Muscle of leg (tissue), 11 donors: ENCODE measurements around the gene BRD7. TPM values are rescaled to one million over a fixed set of nuclear protein-coding genes. Genes with fewer than 3 reads are reported as not detected.

Source experiments
- DNase-seq: peaks from one replicate; pipeline ENCODE4 v3.0.0; 2013
- H3K27ac ChIP-seq: one replicate; pipeline ENCODE4 v1.5.1; 2013; ENCODE audit warnings: mild to moderate bottlenecking, low read length, control low read depth
- H3K27me3 ChIP-seq: one replicate; pipeline ENCODE4 v1.6.1; 2013; ENCODE audit warnings: low read length; ENCODE audit not compliant: control insufficient read depth, insufficient read depth
- H3K36me3 ChIP-seq: one replicate; pipeline ENCODE4 v1.6.1; 2013; ENCODE audit warnings: low read length; ENCODE audit not compliant: control insufficient read depth, insufficient read depth
- H3K4me1 ChIP-seq: one replicate; pipeline ENCODE4 v1.6.1; 2013; ENCODE audit warnings: low read length; ENCODE audit not compliant: control insufficient read depth, insufficient read depth
- H3K4me3 ChIP-seq: one replicate; pipeline ENCODE4 v1.5.1; 2013; ENCODE audit warnings: low read length, control low read depth
- H3K9me3 ChIP-seq: replicated peaks from 2 replicates; pipeline ENCODE4 v1.6.1; 2013; ENCODE audit warnings: low read depth, low read length; ENCODE audit not compliant: control insufficient read depth
- WGBS: methylation state at CpG from one replicate; pipeline ENCODE4 v1.1.5; 2013; ENCODE audit warnings: missing lambda C conversion rate; ENCODE audit not compliant: insufficient coverage; 5-methylcytosine and 5-hydroxymethylcytosine counted together
- polyA plus RNA-seq, 8 donors: library from polyadenylated mRNA; unstranded; fragments of 120-200 nt; gene quantifications; one replicate each; pipeline versions ENCODE4 v1.2.1 to v1.2.3, GENCODE V29; 2013; ENCODE audit warnings: inconsistent platforms in 1 of 8, low replicate concordance in 1 of 8; ENCODE audit not compliant: insufficient read length in 8 of 8, insufficient read depth in 1 of 8
- total RNA-seq: library from RNA; stranded (reverse); fragments of 120-200 nt; gene quantifications from one replicate; pipeline ENCODE4 v1.2.4, GENCODE V29; 2013

The BRD7 gene
- total and polyA plus RNA-seq, 9 donors = 56.7 to 76.5 (median 69.5) TPM

- Histone ChIP-seq H3K4me1 (peaks cover 2% of the 10 kb centered on the region), H3K27ac (no peak overlapping the region), H3K36me3 (peaks cover 3% of the 10 kb centered on the region), H3K9me3 (peaks cover 5% of the 10 kb centered on the region), H3K27me3 (no peaks in the 10 kb centered on the region), H3K4me3 (no peak overlapping the region)
- WGBS = 90% methylated on average over 30 of the region's 30 CpGs
- DNase-seq = no peak
Measured at GRCh38 chr16:50289950-50290764, 78.6 kb downstream of the BRD7 start.

DNA sequence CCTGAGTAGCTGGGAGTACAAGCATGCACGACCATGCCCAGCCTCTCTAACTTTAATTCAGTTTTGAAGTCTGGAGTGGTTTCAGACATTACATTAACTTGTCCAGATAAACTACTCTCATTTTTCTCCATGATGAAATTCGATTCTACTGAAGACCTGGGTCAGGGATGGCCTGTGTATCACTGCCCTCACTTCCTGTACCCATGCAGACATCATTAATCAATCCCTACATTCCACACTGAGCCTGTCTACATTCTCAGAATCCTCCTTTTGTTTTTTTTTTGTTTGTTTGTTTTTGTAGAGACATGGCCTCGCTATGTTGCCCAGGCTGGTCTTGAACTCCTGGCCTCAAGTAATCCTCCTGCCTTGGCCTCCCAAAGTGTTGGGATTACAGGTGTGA, 79.9 kb downstream of the BRD7 start:
- H3K9me3 ChIP-seq = peaks cover 5% of the 10 kb centered on the region
- DNase-seq = no peak
- H3K27ac ChIP-seq = no peak overlapping the region
- H3K36me3 ChIP-seq = no peaks in the 10 kb centered on the region
- no peaks in the 10 kb centered on the region for H3K27me3 ChIP-seq
- 92% methylated on average over 1 of the region's 3 CpGs for WGBS
- peaks cover 10% of the 10 kb centered on the region for H3K4me1 ChIP-seq
- no peak overlapping the region for H3K4me3 ChIP-seq

DNA sequence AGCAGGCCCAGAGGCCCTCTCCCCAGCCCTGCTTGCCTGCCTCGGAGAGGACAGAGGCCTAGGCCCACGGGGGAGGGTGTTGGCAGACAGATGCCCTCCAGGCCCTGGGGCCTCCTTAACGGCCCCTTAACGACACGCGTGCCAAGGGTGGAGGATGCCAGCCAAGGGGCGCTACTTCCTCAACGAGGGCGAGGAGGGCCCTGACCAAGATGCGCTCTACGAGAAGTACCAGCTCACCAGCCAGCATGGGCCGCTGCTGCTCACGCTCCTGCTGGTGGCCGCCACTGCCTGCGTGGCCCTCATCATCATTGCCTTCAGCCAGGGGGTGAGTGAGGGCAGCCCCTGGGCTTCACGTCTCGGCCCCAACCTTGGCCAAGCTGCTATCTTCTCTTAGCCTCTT, 80.8 kb downstream of the BRD7 start:
- no peaks in the 10 kb centered on the region for H3K36me3 ChIP-seq
- DNase-seq = no peak
- H3K27me3 ChIP-seq = no peaks in the 10 kb centered on the region
- peaks cover 14% of the 10 kb centered on the region for H3K4me1 ChIP-seq
- 89% methylated on average over 14 of the region's 17 CpGs for whole genome bisulfite sequencing
- no peak overlapping the region for H3K27ac ChIP-seq
- no peak overlapping the region for H3K4me3 ChIP-seq
- peaks cover 5% of the 10 kb centered on the region for H3K9me3 ChIP-seq

DNA sequence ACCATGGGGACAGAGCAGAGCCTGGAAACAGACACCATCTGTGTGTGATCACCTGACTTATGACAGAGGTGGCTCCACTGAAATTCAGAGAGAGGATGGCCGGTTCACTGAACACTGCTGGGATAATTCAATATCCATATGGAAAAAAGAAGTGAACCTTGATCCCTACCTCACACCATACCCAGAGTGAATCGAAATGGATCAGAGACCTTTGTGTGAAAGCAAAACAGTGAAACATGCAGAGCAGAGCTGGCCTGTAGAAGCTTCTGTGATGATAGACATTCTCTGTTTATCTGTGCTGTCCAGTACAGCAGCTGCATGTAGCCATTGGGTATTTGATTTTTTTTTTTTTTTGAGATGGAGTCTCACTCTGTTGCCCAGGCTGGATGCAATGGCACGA, 82.1 kb downstream of the BRD7 start:
- WGBS = no CpG with 5 or more reads among the region's 3 CpGs
- Histone ChIP-seq H3K27ac (no peak overlapping the region), H3K36me3 (no peaks in the 10 kb centered on the region), H3K27me3 (no peaks in the 10 kb centered on the region), H3K4me3 (no peak overlapping the region), H3K4me1 (peaks cover 25% of the 10 kb centered on the region), H3K9me3 (peaks cover 5% of the 10 kb centered on the region)
- DNase-seq = no peak

GRCh38 chr16:50285406-50286003, 83.3 kb downstream of the BRD7 start:
- H3K36me3 ChIP-seq = no peaks in the 10 kb centered on the region
- no peak for DNase-seq
- H3K27me3 ChIP-seq = no peaks in the 10 kb centered on the region
- H3K4me1 ChIP-seq = peaks cover 31% of the 10 kb centered on the region
- H3K4me3 ChIP-seq = no peak overlapping the region
- H3K27ac ChIP-seq = no peak overlapping the region
- H3K9me3 ChIP-seq = peaks cover 7% of the 10 kb centered on the region
- 75% methylated on average over 4 of the region's 5 CpGs for WGBS

DNA sequence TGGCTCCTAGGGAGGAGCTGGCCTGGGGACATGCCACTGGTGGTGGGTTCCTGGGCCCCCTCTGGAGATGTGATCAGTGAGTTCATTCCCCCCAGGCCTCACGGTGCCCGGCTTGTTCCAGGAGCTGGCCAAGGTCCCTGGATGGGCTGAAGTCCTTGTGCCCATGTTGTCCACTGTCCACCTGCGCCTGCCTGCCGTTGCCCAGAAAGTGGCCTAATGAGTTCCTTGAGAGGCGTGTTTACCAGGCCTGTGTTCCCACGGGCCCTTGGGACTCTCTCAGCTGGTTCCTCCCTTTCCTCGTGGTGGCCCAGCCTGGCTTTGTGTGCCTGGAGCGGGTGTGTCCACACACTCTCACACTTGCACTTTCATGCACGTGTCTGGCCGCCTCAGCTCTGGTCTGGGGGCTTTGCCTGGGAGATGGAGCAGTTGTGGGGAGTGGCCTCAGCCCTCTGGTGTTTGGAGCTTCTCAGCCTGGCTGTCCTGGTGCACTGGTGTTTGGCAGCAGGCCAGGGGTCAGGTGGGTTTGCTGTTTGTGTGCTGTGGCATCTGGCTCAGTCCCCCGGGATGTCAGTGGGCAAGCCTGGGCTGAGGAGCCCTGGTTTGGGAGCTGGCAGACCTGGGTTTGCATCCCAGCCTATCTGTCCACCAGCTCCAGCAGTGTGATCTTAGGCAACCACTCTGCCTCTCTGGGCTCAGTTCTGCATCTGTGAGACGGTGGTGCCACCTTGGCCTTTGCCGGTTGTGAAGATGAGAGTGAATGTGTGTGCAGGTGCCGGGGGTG, 84.5 kb downstream of the BRD7 start:
- Histone ChIP-seq H3K9me3 (peaks cover 8% of the 10 kb centered on the region), H3K27ac (no peak overlapping the region), H3K4me3 (no peak overlapping the region), H3K36me3 (no peaks in the 10 kb centered on the region), H3K4me1 (peaks cover 31% of the 10 kb centered on the region), H3K27me3 (no peaks in the 10 kb centered on the region)
- 73% methylated on average over 6 of the region's 14 CpGs for WGBS
- DNase-seq = no peak

GRCh38 chr16:50282955-50283631, 85.7 kb downstream of the BRD7 start:
- 68% methylated on average over 8 of the region's 9 CpGs for WGBS
- DNase-seq = no peak
- Histone ChIP-seq H3K36me3 (no peaks in the 10 kb centered on the region), H3K9me3 (peaks cover 8% of the 10 kb centered on the region), H3K4me1 (peaks cover 31% of the 10 kb centered on the region), H3K27ac (no peak overlapping the region), H3K4me3 (no peak overlapping the region), H3K27me3 (no peaks in the 10 kb centered on the region)

DNA sequence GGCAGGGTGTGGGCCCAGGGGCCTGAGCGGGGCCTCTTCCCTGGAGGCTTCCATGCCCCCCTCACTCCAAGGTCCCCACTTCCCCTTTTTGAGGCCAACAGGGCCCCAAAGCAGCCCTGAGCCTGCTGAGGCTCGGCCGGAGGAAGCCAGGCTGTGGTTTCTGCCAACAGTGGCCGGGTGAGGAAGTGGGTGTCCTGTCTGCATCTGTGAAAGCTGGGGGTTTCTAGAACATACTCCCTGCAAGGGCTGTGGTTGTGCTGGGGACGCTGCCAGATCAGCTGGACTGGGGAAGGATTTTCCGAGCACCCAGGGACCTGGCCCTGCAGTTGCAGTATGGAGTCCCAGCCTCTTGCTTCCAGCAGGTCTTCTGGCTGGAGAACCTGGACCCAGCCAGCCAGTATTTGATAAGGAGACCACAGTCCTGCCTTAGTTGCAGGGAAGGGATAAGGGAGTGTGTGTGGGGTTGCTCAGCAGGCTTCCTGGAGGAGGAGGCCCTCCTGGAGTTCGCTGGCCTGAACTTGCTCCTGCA, 86.7 kb downstream of the BRD7 start:
- Histone ChIP-seq H3K27ac (peak overlapping the region; percentile 29), H3K27me3 (no peaks in the 10 kb centered on the region), H3K4me3 (no peak overlapping the region), H3K4me1 (peaks cover 31% of the 10 kb centered on the region), H3K9me3 (peaks cover 8% of the 10 kb centered on the region), H3K36me3 (no peaks in the 10 kb centered on the region)
- 23% methylated on average over 4 of the region's 7 CpGs for WGBS
- DNase-seq = peak; percentile 85

DNA sequence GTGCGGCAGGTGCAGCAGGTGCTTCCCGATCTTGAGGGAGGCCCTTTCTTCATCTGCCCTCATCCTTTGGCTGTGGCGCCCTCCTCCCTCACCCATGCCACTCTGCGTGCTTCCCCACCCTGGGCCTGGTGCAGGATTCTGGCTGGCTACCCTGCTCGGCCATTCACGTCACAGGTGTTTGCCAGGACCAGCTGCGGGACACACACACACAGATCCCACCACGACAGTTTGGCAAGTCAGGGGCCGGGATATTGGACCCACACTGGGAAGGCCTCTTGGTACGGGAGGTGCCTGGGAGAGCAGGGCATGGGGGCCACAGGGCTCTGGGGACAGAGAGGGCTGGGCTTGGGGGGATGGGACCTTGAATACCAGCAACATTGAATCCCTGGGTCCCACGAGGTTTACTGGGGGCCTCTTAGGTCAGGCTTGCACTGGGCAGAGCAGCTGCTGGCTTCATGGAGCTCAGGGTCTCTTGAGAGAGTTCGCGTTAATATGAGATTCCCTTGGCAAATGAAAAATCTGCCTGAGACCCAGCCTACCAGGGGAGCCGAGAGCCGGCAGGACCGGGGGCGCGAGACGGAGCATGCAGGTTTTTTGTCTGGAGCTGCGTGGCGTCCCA, 87.3 kb downstream of the BRD7 start:
- peaks cover 5% of the 10 kb centered on the region for H3K9me3 ChIP-seq
- no peak overlapping the region for H3K4me3 ChIP-seq
- peaks cover 31% of the 10 kb centered on the region for H3K4me1 ChIP-seq
- H3K27ac ChIP-seq = peak overlapping the region; percentile 29
- 49% methylated on average over 19 of the region's 21 CpGs for WGBS
- H3K27me3 ChIP-seq = no peaks in the 10 kb centered on the region
- no peak for DNase-seq
- H3K36me3 ChIP-seq = no peaks in the 10 kb centered on the region
